WTC11 (cell line): ENCODE results near the gene HJURP.

Experiments used
- CBFB ChIP-seq: sonication (generic); formaldehyde crosslinking; IDR thresholded peaks from 2 replicates; pipeline ENCODE4 v1.8.1; 2022; ENCODE audit warnings: mild to moderate bottlenecking, low read depth, missing genetic modification reagents
- JUN ChIP-seq: sonication (generic); formaldehyde crosslinking; IDR thresholded peaks from 2 replicates; pipeline ENCODE4 v1.8.0; 2023; ENCODE audit warnings: mild to moderate bottlenecking, missing genetic modification reagents
- MYBL2 ChIP-seq: sonication (generic); formaldehyde crosslinking; IDR thresholded peaks from 2 replicates; pipeline ENCODE4 v1.8.1; 2023; ENCODE audit warnings: mild to moderate bottlenecking, moderate library complexity, missing genetic modification reagents
- NFYB ChIP-seq: sonication (generic); formaldehyde crosslinking; conservative IDR thresholded peaks from 2 replicates; pipeline ENCODE4 v1.8.0; 2022; ENCODE audit warnings: low read depth, missing genetic modification reagents
- NR1H2 ChIP-seq: sonication (generic); formaldehyde crosslinking; IDR thresholded peaks from 2 replicates; pipeline ENCODE4 v1.9.0; 2021; ENCODE audit warnings: mild to moderate bottlenecking, moderate library complexity, missing genetic modification reagents
- SMAD4 ChIP-seq: sonication (generic); formaldehyde crosslinking; IDR thresholded peaks from 2 replicates; pipeline ENCODE4 v1.8.0; 2022; ENCODE audit warnings: mild to moderate bottlenecking, missing genetic modification reagents
- ZNF138 ChIP-seq: sonication (generic); formaldehyde crosslinking; conservative IDR thresholded peaks from 2 replicates; pipeline ENCODE4 v1.8.1; 2022; ENCODE audit warnings: mild to moderate bottlenecking, moderate library complexity, missing genetic modification reagents
- ZNF423 ChIP-seq: fragments of 250-450 bp; sonication (Bioruptor Pico); IDR thresholded peaks from 2 replicates; pipeline ENCODE4 v2.1.2; 2022; ENCODE audit warnings: mild to moderate bottlenecking, moderate library complexity
- TF ChIP-seq, protein P1 (sequence below): fragments of 200-600 bp; IDR thresholded peaks from 2 replicates; pipeline ENCODE4 v1.8.0; 2022; ENCODE audit warnings: antibody characterized with exemption
- TF ChIP-seq, protein P2 (sequence below): sonication (generic); formaldehyde crosslinking; IDR thresholded peaks from 2 replicates; pipeline ENCODE4 v1.8.0; 2022; ENCODE audit warnings: missing genetic modification reagents
- TF ChIP-seq, protein P3 (sequence below): sonication (generic); formaldehyde crosslinking; IDR thresholded peaks from 2 replicates; pipeline ENCODE4 v1.8.1; 2023; ENCODE audit warnings: mild to moderate bottlenecking, missing genetic modification reagents
- TF ChIP-seq, protein P4 (sequence below): sonication (generic); formaldehyde crosslinking; IDR thresholded peaks from 2 replicates; pipeline ENCODE4 v1.8.1; 2022; ENCODE audit warnings: mild to moderate bottlenecking, moderate library complexity, missing genetic modification reagents
- TF ChIP-seq, protein P5 (sequence below): sonication (generic); formaldehyde crosslinking; IDR thresholded peaks from 2 replicates; pipeline ENCODE4 v1.8.0; 2022; ENCODE audit warnings: mild to moderate bottlenecking, missing genetic modification reagents
- TF ChIP-seq, protein P6 (sequence below): sonication (generic); formaldehyde crosslinking; IDR thresholded peaks from 2 replicates; pipeline ENCODE4 v1.8.1; 2022; ENCODE audit warnings: low read depth, missing genetic modification reagents, borderline replicate concordance

DNA sequence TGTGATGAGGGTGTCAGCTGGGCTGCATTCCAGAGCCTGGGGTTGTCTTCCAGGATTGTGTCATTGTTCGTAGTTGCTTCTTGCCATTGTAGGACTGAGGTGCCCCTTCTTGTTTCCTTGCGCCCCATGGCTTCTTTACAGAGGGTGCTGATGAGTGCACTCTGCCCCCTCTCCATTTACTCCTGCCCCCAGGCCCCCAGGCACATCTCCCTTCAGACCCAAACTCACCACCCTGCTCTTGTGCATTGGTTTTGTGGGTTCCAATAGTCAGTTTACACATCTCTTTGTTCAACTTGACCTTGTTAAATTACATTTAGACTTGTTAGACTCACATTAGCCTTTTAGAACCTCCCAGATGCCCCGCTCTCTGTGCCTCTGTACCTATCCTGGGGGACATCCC, 33.1 kb downstream of the HJURP start:
- no peak for TF ChIP-seq MYBL2
- TF ChIP-seq, protein P1, sequence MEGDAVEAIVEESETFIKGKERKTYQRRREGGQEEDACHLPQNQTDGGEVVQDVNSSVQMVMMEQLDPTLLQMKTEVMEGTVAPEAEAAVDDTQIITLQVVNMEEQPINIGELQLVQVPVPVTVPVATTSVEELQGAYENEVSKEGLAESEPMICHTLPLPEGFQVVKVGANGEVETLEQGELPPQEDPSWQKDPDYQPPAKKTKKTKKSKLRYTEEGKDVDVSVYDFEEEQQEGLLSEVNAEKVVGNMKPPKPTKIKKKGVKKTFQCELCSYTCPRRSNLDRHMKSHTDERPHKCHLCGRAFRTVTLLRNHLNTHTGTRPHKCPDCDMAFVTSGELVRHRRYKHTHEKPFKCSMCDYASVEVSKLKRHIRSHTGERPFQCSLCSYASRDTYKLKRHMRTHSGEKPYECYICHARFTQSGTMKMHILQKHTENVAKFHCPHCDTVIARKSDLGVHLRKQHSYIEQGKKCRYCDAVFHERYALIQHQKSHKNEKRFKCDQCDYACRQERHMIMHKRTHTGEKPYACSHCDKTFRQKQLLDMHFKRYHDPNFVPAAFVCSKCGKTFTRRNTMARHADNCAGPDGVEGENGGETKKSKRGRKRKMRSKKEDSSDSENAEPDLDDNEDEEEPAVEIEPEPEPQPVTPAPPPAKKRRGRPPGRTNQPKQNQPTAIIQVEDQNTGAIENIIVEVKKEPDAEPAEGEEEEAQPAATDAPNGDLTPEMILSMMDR: no peak
- TF ChIP-seq NFYB (CRISPR knock-in tag): no peak
- no peak for TF ChIP-seq ZNF138 (CRISPR knock-in tag)
- TF ChIP-seq, protein P2, sequence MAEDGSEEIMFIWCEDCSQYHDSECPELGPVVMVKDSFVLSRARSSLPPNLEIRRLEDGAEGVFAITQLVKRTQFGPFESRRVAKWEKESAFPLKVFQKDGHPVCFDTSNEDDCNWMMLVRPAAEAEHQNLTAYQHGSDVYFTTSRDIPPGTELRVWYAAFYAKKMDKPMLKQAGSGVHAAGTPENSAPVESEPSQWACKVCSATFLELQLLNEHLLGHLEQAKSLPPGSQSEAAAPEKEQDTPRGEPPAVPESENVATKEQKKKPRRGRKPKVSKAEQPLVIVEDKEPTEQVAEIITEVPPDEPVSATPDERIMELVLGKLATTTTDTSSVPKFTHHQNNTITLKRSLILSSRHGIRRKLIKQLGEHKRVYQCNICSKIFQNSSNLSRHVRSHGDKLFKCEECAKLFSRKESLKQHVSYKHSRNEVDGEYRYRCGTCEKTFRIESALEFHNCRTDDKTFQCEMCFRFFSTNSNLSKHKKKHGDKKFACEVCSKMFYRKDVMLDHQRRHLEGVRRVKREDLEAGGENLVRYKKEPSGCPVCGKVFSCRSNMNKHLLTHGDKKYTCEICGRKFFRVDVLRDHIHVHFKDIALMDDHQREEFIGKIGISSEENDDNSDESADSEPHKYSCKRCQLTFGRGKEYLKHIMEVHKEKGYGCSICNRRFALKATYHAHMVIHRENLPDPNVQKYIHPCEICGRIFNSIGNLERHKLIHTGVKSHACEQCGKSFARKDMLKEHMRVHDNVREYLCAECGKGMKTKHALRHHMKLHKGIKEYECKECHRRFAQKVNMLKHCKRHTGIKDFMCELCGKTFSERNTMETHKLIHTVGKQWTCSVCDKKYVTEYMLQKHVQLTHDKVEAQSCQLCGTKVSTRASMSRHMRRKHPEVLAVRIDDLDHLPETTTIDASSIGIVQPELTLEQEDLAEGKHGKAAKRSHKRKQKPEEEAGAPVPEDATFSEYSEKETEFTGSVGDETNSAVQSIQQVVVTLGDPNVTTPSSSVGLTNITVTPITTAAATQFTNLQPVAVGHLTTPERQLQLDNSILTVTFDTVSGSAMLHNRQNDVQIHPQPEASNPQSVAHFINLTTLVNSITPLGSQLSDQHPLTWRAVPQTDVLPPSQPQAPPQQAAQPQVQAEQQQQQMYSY (CRISPR knock-in tag): no peak
- TF ChIP-seq, protein P3, sequence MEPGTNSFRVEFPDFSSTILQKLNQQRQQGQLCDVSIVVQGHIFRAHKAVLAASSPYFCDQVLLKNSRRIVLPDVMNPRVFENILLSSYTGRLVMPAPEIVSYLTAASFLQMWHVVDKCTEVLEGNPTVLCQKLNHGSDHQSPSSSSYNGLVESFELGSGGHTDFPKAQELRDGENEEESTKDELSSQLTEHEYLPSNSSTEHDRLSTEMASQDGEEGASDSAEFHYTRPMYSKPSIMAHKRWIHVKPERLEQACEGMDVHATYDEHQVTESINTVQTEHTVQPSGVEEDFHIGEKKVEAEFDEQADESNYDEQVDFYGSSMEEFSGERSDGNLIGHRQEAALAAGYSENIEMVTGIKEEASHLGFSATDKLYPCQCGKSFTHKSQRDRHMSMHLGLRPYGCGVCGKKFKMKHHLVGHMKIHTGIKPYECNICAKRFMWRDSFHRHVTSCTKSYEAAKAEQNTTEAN: no peak
- no peak for TF ChIP-seq CBFB
- no peak for TF ChIP-seq SMAD4
- no peak for TF ChIP-seq ZNF423
- TF ChIP-seq, protein P4, sequence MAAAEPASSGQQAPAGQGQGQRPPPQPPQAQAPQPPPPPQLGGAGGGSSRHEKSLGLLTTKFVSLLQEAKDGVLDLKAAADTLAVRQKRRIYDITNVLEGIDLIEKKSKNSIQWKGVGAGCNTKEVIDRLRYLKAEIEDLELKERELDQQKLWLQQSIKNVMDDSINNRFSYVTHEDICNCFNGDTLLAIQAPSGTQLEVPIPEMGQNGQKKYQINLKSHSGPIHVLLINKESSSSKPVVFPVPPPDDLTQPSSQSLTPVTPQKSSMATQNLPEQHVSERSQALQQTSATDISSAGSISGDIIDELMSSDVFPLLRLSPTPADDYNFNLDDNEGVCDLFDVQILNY: no peak
- TF ChIP-seq JUN (CRISPR knock-in tag): no peak
- no peak for TF ChIP-seq NR1H2
- TF ChIP-seq, protein P5, sequence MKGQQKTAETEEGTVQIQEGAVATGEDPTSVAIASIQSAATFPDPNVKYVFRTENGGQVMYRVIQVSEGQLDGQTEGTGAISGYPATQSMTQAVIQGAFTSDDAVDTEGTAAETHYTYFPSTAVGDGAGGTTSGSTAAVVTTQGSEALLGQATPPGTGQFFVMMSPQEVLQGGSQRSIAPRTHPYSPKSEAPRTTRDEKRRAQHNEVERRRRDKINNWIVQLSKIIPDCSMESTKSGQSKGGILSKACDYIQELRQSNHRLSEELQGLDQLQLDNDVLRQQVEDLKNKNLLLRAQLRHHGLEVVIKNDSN: no peak
- TF ChIP-seq, protein P6, sequence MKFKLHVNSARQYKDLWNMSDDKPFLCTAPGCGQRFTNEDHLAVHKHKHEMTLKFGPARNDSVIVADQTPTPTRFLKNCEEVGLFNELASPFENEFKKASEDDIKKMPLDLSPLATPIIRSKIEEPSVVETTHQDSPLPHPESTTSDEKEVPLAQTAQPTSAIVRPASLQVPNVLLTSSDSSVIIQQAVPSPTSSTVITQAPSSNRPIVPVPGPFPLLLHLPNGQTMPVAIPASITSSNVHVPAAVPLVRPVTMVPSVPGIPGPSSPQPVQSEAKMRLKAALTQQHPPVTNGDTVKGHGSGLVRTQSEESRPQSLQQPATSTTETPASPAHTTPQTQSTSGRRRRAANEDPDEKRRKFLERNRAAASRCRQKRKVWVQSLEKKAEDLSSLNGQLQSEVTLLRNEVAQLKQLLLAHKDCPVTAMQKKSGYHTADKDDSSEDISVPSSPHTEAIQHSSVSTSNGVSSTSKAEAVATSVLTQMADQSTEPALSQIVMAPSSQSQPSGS (CRISPR knock-in tag): no peak
